Measurements from ENCODE around the gene ZNRF3.

The ZNRF3 gene

DNA sequence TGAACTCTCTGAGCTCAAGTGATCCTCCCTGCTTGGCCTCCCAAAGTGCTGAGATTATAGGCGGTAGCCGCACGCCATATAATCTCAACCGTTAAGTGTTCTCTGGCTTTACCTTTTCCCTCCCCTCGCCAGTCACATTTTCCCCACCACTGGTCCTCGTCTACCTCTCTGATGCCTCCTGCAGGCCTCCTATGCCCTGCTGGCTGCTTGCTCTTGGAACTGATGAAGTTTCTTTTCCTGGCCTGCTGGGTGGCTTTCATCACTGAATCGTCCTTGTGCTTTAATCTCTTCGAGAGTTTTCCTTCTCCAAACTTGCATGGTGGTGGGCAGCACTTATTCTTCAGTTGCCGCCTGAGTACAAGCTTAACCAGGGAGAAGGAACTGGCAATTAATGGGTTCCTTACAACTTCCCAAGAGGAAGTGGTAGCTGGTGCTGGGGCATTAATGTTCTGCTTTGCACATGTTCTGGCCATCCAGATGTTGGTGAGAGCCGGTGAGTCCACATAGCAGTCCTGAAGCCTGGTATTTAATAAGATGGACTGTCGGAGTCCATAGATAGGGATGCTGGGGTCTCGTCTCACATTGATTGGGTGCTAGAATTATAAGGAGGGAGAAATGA, 177.0 kb downstream of the ZNRF3 start:
- H3K36me3 ChIP-seq (ENCODE audit: control insufficient read depth, insufficient read depth, low read length) = no peaks in the 10 kb centered on the region
- no peak for DNase-seq (ENCODE audit: extremely low read depth, insufficient read length)
- TF ChIP-seq, protein P1, sequence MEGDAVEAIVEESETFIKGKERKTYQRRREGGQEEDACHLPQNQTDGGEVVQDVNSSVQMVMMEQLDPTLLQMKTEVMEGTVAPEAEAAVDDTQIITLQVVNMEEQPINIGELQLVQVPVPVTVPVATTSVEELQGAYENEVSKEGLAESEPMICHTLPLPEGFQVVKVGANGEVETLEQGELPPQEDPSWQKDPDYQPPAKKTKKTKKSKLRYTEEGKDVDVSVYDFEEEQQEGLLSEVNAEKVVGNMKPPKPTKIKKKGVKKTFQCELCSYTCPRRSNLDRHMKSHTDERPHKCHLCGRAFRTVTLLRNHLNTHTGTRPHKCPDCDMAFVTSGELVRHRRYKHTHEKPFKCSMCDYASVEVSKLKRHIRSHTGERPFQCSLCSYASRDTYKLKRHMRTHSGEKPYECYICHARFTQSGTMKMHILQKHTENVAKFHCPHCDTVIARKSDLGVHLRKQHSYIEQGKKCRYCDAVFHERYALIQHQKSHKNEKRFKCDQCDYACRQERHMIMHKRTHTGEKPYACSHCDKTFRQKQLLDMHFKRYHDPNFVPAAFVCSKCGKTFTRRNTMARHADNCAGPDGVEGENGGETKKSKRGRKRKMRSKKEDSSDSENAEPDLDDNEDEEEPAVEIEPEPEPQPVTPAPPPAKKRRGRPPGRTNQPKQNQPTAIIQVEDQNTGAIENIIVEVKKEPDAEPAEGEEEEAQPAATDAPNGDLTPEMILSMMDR (IDR thresholded peaks at IDR 0.05; ENCODE audit: insufficient read depth, low read length, poor library complexity, severe bottlenecking) = no peak

DNA sequence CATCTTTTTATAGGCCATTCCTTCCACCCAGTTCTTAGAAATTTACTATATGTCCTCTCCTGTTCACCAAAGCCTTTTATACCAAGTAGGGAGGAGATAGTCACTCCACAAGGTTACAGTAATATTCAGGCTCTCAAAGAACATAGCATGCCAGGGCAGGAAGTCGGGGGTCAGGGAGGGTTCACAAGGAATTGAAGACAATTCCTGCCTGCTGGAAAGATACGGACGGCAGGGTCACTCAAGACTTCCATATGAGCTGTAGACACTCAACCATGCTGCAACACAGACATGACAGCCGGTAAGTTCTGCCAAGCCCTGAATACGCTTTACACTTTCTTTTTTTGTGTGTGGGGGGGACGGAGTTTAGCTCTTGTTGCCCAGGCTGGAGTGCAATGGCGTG, 177.6 kb downstream of the ZNRF3 start:
- H3K4me3 ChIP-seq (replicated peaks; ENCODE audit: low read depth, low read length) = no peak overlapping the region
- H3K27me3 ChIP-seq (replicated peaks; ENCODE audit: control insufficient read depth, insufficient read depth, low read length) = peaks cover 2% of the 10 kb centered on the region
- TF ChIP-seq, protein P1 (IDR thresholded peaks at IDR 0.05; ENCODE audit: insufficient read depth, low read length, poor library complexity, severe bottlenecking) = no peak
- no peaks in the 10 kb centered on the region for H3K36me3 ChIP-seq (ENCODE audit: control insufficient read depth, insufficient read depth, low read length)
- no peak for DNase-seq (ENCODE audit: extremely low read depth, insufficient read length)

More for the DNA sequence above, 177.0 kb downstream of the ZNRF3 start:
- H3K27me3 ChIP-seq (replicated peaks; ENCODE audit: control insufficient read depth, insufficient read depth, low read length) = peaks cover 2% of the 10 kb centered on the region
- H3K4me3 ChIP-seq (replicated peaks; ENCODE audit: low read depth, low read length) = no peak overlapping the region

DNA sequence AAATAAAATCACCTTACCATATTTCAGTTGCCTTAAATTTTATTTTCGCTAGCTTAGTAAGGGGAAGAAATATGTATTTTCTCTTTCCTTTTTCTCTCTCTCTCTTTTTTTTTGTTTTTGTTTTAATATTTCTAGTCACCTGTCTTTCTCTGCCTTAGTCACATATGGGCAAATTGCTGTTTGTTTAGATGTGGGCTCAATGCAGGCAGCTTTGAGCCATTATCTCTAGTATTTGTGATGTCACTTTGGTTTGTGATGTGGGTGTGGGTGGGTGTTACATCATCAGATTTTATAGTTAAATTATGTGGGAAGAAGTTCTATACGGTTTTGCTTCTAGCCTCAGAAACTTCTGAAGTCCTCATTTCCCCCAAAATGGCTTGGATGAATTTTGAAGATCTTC, 178.4 kb downstream of the ZNRF3 start, which contains the start of gene C22orf31:
TSS of gene C22orf31 (minus strand) at position 59 of the 400 bp plus-strand sequence. CDS start at position 20, 39 bp downstream.
- no peaks in the 10 kb centered on the region for H3K36me3 ChIP-seq (ENCODE audit: control insufficient read depth, insufficient read depth, low read length)
- no peak within 1 kb of the TSS for H3K4me3 ChIP-seq (replicated peaks; ENCODE audit: low read depth, low read length)
- TF ChIP-seq, protein P1 (IDR thresholded peaks at IDR 0.05; ENCODE audit: insufficient read depth, low read length, poor library complexity, severe bottlenecking) = no peak
- H3K27me3 ChIP-seq (replicated peaks; ENCODE audit: control insufficient read depth, insufficient read depth, low read length) = no peaks in the 10 kb centered on the region; the same call in 1 of the 2 replicates
- DNase-seq (ENCODE audit: extremely low read depth, insufficient read length) = no peak

- Histone ChIP-seq H3K36me3 (ENCODE audit: control insufficient read depth, insufficient read depth, low read length) (no peaks in the 10 kb centered on the region), H3K27me3 (replicated peaks; ENCODE audit: control insufficient read depth, insufficient read depth, low read length) (no peaks in the 10 kb centered on the region; the same call in 1 of the 2 replicates), H3K4me3 (replicated peaks; ENCODE audit: low read depth, low read length) (no peak overlapping the region)
- TF ChIP-seq, protein P1 (IDR thresholded peaks at IDR 0.05; ENCODE audit: insufficient read depth, low read length, poor library complexity, severe bottlenecking) = no peak
- no peak for DNase-seq (ENCODE audit: extremely low read depth, insufficient read length)
Measured at GRCh38 chr22:29062286-29062821, 179.0 kb downstream of the ZNRF3 start.

- H3K36me3 ChIP-seq (ENCODE audit: control insufficient read depth, insufficient read depth, low read length) = no peaks in the 10 kb centered on the region
- TF ChIP-seq, protein P1 (IDR thresholded peaks at IDR 0.05; ENCODE audit: insufficient read depth, low read length, poor library complexity, severe bottlenecking) = no peak
- H3K27me3 ChIP-seq (replicated peaks; ENCODE audit: control insufficient read depth, insufficient read depth, low read length) = no peaks in the 10 kb centered on the region; the same call in 1 of the 2 replicates
- H3K4me3 ChIP-seq (replicated peaks; ENCODE audit: low read depth, low read length) = no peak overlapping the region
- no peak for DNase-seq (ENCODE audit: extremely low read depth, insufficient read length)
Measured at GRCh38 chr22:29065468-29066190, 182.3 kb downstream of the ZNRF3 start.
